Smooth muscle cell (in vitro differentiated cells): Measurements from ENCODE around the gene MAGEB17. TPM values are rescaled to one million over a fixed set of nuclear protein-coding genes. Genes with fewer than 3 reads are reported as not detected.

Experiments
- DNase-seq: peaks from one replicate; lab custom pipeline; 2025; ENCODE audit not compliant: unreplicated experiment; lab: John Stamatoyannopoulos, UW
- H2AFZ ChIP-seq: fragments of 200-600 bp; sonication (generic); 2 replicates; pipeline ENCODE4 v1.6.0; 2016; ENCODE audit warnings: antibody characterized with exemption, low read depth, mild to moderate bottlenecking
- H3F3A ChIP-seq: fragments of 200-600 bp; sonication (generic); 2 replicates; pipeline ENCODE4 v1.6.0; 2017; ENCODE audit warnings: antibody characterized with exemption, low read depth
- H3K27ac ChIP-seq: fragments of 200-600 bp; sonication (generic); 2 replicates; pipeline ENCODE4 v1.5.1; 2016; ENCODE audit warnings: low read depth, mild to moderate bottlenecking
- H3K27me3 ChIP-seq: fragments of 200-600 bp; sonication (generic); 2 replicates; pipeline ENCODE4 v1.6.1; 2016; ENCODE audit warnings: low read depth, mild to moderate bottlenecking
- H3K36me3 ChIP-seq: fragments of 200-600 bp; sonication (generic); 2 replicates; pipeline ENCODE4 v1.5.1; 2016; ENCODE audit warnings: low read depth
- H3K4me1 ChIP-seq: fragments of 200-600 bp; sonication (generic); 2 replicates; pipeline ENCODE4 v1.5.1; 2016; ENCODE audit warnings: low read depth
- H3K4me2 ChIP-seq: fragments of 200-600 bp; sonication (generic); 2 replicates; pipeline ENCODE4 v1.6.0; 2016; ENCODE audit warnings: mild to moderate bottlenecking
- H3K4me3 ChIP-seq: fragments of 200-600 bp; sonication (generic); 2 replicates; pipeline ENCODE4 v1.5.1; 2016; ENCODE audit warnings: mild to moderate bottlenecking
- H3K79me2 ChIP-seq: fragments of 200-600 bp; sonication (generic); 2 replicates; pipeline ENCODE4 v1.6.0; 2016; ENCODE audit warnings: low read depth, mild to moderate bottlenecking
- H3K9ac ChIP-seq: fragments of 200-600 bp; sonication (generic); 2 replicates; pipeline ENCODE4 v1.6.0; 2016; ENCODE audit warnings: low read depth
- H3K9me3 ChIP-seq: fragments of 200-600 bp; sonication (generic); replicated peaks from 2 replicates; pipeline ENCODE4 v1.5.1; 2016; ENCODE audit warnings: low read depth
- H4K20me1 ChIP-seq: fragments of 200-600 bp; sonication (generic); 2 replicates; pipeline ENCODE4 v1.6.0; 2016; ENCODE audit warnings: low read depth
- CTCF ChIP-seq: fragments of 200-600 bp; sonication (generic); IDR thresholded peaks from 2 replicates; pipeline ENCODE4 v1.5.1; 2017; ENCODE audit warnings: borderline replicate concordance, mild to moderate bottlenecking, antibody characterized with exemption; ENCODE audit not compliant: insufficient read depth, poor library complexity, severe bottlenecking
- WGBS: methylation state at CpG from one replicate; pipeline ENCODE4 v1.1.7; 2016; ENCODE audit warnings: low lambda C conversion rate; 5-methylcytosine and 5-hydroxymethylcytosine counted together
- polyA plus RNA-seq: library from polyadenylated mRNA; unstranded; fragments of >200 nt; fragmentation: Nextera tagmentation; extraction: Ambion mirVana; gene quantifications from 2 replicates; pipeline ENCODE4 v1.2.1, GENCODE V29; 2016
- total RNA-seq: library from RNA; depleted of rRNA; stranded (reverse); fragments of >200 nt; gene quantifications from 2 replicates; pipeline ENCODE4 v1.2.3, GENCODE V29; 2014

The MAGEB17 gene
- total and polyA plus RNA-seq, 2 experiments from 2014 or later: 0.32 TPM; not detected in 1

- Histone ChIP-seq H3K9ac (no peak overlapping the region), H4K20me1 (no peaks in the 10 kb centered on the region), H3K27ac (no peak overlapping the region), H3K4me2 (no peak overlapping the region), H2AFZ (no peak overlapping the region), H3F3A (no peaks in the 10 kb centered on the region), H3K4me1 (peaks cover 11% of the 10 kb centered on the region), H3K79me2 (no peaks in the 10 kb centered on the region), H3K9me3 (no peaks in the 10 kb centered on the region), H3K36me3 (no peaks in the 10 kb centered on the region), H3K27me3 (no peaks in the 10 kb centered on the region), H3K4me3 (no peak overlapping the region)
- DNase-seq: peak; percentile 0
- peak; percentile 39 for TF ChIP-seq CTCF
These were observed 45.2 kb downstream of the MAGEB17 start for GRCh38 chrX:16212436-16212835.

- no peaks in the 10 kb centered on the region for H3K36me3 ChIP-seq
- H3F3A ChIP-seq: no peaks in the 10 kb centered on the region
- H3K4me2 ChIP-seq: no peak overlapping the region
- H3K27ac ChIP-seq: no peak overlapping the region
- H3K4me3 ChIP-seq: no peak overlapping the region
- WGBS: 82% methylated on average over 2 of the region's 2 CpGs
- no peaks in the 10 kb centered on the region for H3K9me3 ChIP-seq
- no peaks in the 10 kb centered on the region for H3K79me2 ChIP-seq
- no peak overlapping the region for H2AFZ ChIP-seq
- no peaks in the 10 kb centered on the region for H4K20me1 ChIP-seq
- no peak for DNase-seq
- H3K9ac ChIP-seq: no peak overlapping the region
- H3K4me1 ChIP-seq: peaks cover 11% of the 10 kb centered on the region
- TF ChIP-seq CTCF: no peak
- H3K27me3 ChIP-seq: no peaks in the 10 kb centered on the region
These were observed 46.7 kb downstream of the MAGEB17 start for GRCh38 chrX:16213961-16214360.

GRCh38 chrX:16215660-16216059, 48.4 kb downstream of the MAGEB17 start:
- H2AFZ ChIP-seq: no peak overlapping the region
- H3K9me3 ChIP-seq: no peaks in the 10 kb centered on the region
- no peaks in the 10 kb centered on the region for H4K20me1 ChIP-seq
- no peaks in the 10 kb centered on the region for H3K36me3 ChIP-seq
- H3K79me2 ChIP-seq: no peaks in the 10 kb centered on the region
- H3K4me2 ChIP-seq: no peak overlapping the region
- H3K27me3 ChIP-seq: no peaks in the 10 kb centered on the region
- H3K27ac ChIP-seq: no peak overlapping the region
- peaks cover 11% of the 10 kb centered on the region for H3K4me1 ChIP-seq
- no peak for DNase-seq
- no peak overlapping the region for H3K4me3 ChIP-seq
- WGBS: 91% methylated on average over 1 of the region's 1 CpG
- no peak for TF ChIP-seq CTCF
- no peak overlapping the region for H3K9ac ChIP-seq
- H3F3A ChIP-seq: no peaks in the 10 kb centered on the region

Other genes starting within 250 kb of the MAGEB17 start
- 2.1 and 4.3 TPM in 2 replicates for gene GRPR, start 43.9 kb upstream of the MAGEB17 start, total RNA-seq
- 1.3 and 1.7 TPM in 2 replicates for gene GRPR, start 43.9 kb upstream of the MAGEB17 start, polyA plus RNA-seq